Measurements from ENCODE around the gene LCK.
A peak's percentile ranks its signal among the peaks of the same experiment; 100 is the strongest.

Gene LCK

DNA sequence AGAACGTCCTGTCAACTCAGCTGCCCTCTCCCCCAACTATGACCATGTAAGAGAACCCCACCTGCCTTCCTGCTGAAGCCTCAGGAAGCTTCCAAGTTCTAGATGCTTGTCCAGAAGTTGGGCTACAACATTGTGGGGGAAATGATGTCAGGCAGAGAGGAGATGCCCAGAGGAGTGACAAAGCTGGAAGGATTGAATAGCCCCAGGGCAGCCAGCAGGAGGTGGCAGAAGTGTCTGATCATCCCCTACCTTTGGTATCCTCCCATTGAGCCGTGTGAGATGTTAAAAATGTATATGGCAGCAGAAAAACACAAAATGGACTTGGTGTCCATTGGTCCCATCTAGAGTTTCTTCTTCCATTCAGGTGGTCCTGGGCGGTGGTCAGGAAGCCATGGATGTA, 22.3 kb upstream of the LCK start:
- no peak for DNase-seq (ENCODE audit: low read depth, low spot score)
- Histone ChIP-seq H3K27me3 (ENCODE audit: insufficient read depth, insufficient read length) (no peaks in the 10 kb centered on the region), H3K4me1 (ENCODE audit: insufficient read depth, insufficient read length) (peaks cover 2% of the 10 kb centered on the region), H3K9me3 (ENCODE audit: insufficient read depth, low read length) (no peaks in the 10 kb centered on the region), H3K36me3 (ENCODE audit: insufficient read depth, insufficient read length, low read length) (peaks cover 94% of the 10 kb centered on the region), H3K9ac (ENCODE audit: insufficient read length, low read depth) (no peak overlapping the region), H3K4me3 (ENCODE audit: insufficient read length, low read depth) (no peak overlapping the region)
- TF ChIP-seq ZNF274 (IDR thresholded peaks at IDR 0.05; ENCODE audit: low read depth, low read length) = no peak
- TF ChIP-seq YY1 (IDR thresholded peaks at IDR 0.05; ENCODE audit: insufficient read depth, insufficient read length) = no peak
- TF ChIP-seq SUZ12 (IDR thresholded peaks at IDR 0.05; ENCODE audit: extremely low read depth, insufficient read depth, insufficient read length) = no peak

DNA sequence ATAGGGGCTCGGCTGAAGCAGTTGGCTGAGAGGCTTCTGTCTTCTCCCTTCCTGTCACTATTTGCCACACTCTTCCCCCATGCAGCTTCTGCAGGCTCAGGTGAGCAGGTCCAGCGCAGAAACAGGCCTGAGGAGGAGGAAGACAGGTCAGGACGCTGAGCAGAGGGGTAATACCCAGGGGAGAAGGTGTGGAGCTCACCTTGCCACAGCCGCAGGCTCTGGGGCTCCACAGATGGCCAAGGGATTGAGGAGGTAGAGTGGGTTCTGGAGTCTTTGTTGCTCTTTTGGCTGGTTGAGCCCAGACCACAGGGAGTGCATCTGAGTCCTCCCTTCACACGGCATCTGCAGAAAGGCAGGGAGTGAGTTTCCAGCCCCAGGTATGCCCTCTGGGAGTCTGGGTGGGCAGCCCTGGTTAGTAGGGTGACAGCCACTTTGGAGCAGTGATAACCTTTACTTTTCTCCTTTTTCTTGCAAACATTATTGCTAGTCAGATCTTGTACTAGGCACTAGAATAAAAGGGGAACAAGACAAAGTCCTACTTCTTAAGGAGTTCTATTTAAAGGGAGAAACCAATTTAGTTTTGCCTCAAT, 19.1 kb upstream of the LCK start:
- no peak for DNase-seq (ENCODE audit: low read depth, low spot score)
- TF ChIP-seq YY1 (IDR thresholded peaks at IDR 0.05; ENCODE audit: insufficient read depth, insufficient read length) = no peak
- Histone ChIP-seq H3K4me1 (ENCODE audit: insufficient read depth, insufficient read length) (no peaks in the 10 kb centered on the region), H3K9me3 (ENCODE audit: insufficient read depth, low read length) (no peaks in the 10 kb centered on the region), H3K27me3 (ENCODE audit: insufficient read depth, insufficient read length) (no peaks in the 10 kb centered on the region), H3K9ac (ENCODE audit: insufficient read length, low read depth) (no peak overlapping the region), H3K4me3 (ENCODE audit: insufficient read length, low read depth) (no peak overlapping the region), H3K36me3 (ENCODE audit: insufficient read depth, insufficient read length, low read length) (peaks cover 85% of the 10 kb centered on the region)

DNA sequence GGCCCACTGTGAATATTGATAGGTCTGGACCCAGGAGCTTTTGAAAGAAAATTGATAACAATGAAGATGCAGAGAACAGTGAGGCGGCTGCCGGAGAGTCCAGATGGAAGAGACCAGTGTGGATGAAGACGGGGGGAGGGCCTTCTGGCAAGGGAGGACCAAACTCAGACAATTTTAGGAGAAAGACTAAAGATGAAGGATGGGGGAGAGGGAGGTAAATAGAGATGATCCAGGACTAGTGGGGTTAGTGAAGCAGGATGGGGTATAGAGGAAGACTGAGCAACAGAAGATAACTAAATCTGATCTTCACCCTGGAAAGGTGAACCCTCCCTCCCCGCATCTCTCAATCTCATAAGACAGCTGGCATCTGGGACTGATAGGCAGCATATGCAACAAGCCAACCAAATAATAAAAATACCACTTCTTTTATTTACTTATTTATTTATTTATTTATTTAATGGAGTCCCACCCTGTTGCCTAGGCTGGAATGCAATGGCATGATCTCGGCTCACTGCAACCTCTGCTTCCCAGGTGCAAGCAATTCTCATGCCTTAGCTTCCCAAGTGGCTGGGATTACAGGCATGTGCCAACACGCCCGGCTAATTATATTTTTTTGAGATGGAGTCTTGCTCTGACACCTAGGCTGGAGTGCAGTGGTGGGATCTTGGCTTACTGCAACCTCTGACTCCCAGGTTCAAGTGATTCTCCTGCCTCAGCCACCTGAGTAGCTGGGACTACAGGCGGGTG, 18.3 kb upstream of the LCK start:
- Histone ChIP-seq H3K9me3 (ENCODE audit: insufficient read depth, low read length) (no peaks in the 10 kb centered on the region), H3K4me3 (ENCODE audit: insufficient read length, low read depth) (no peak overlapping the region), H3K36me3 (ENCODE audit: insufficient read depth, insufficient read length, low read length) (peaks cover 79% of the 10 kb centered on the region), H3K4me1 (ENCODE audit: insufficient read depth, insufficient read length) (no peaks in the 10 kb centered on the region), H3K9ac (ENCODE audit: insufficient read length, low read depth) (peak overlapping the region; percentile 29), H3K27me3 (ENCODE audit: insufficient read depth, insufficient read length) (no peaks in the 10 kb centered on the region)
- DNase-seq (ENCODE audit: low read depth, low spot score) = no peak
- no peak for TF ChIP-seq ZNF274 (IDR thresholded peaks at IDR 0.05; ENCODE audit: low read depth, low read length)
- no peak for TF ChIP-seq YY1 (IDR thresholded peaks at IDR 0.05; ENCODE audit: insufficient read depth, insufficient read length)
- TF ChIP-seq SUZ12 (IDR thresholded peaks at IDR 0.05; ENCODE audit: extremely low read depth, insufficient read depth, insufficient read length) = no peak

DNA sequence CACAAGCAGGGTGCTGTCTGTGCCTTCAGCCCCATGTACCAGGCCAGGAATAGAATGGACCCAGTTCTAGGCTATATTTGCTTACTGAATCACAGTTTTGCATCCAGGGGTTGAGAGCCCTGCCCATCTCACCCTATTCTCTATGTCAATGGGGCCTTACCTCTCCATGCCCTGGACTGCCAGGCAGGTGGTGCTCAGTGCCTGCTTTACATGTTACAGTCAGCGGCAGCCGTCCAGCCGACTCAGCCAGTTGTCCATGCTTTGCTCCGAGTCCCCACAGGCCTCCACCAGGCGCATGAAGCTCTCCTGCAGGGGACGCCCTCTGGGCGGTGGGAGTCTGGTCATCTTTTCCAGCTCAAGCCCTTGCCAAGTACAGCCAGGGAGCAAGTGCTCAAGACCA, 16.3 kb upstream of the LCK start:
- H3K9me3 ChIP-seq (ENCODE audit: insufficient read depth, low read length) = no peaks in the 10 kb centered on the region
- no peak for DNase-seq (ENCODE audit: low read depth, low spot score)
- H3K36me3 ChIP-seq (ENCODE audit: insufficient read depth, insufficient read length, low read length) = peaks cover 63% of the 10 kb centered on the region
- no peaks in the 10 kb centered on the region for H3K27me3 ChIP-seq (ENCODE audit: insufficient read depth, insufficient read length)
- TF ChIP-seq SUZ12 (IDR thresholded peaks at IDR 0.05; ENCODE audit: extremely low read depth, insufficient read depth, insufficient read length) (no peak), YY1 (IDR thresholded peaks at IDR 0.05; ENCODE audit: insufficient read depth, insufficient read length) (no peak), ZNF274 (IDR thresholded peaks at IDR 0.05; ENCODE audit: low read depth, low read length) (no peak)
- H3K9ac ChIP-seq (ENCODE audit: insufficient read length, low read depth) = no peak overlapping the region
- peaks cover 2% of the 10 kb centered on the region for H3K4me1 ChIP-seq (ENCODE audit: insufficient read depth, insufficient read length)
- no peak overlapping the region for H3K4me3 ChIP-seq (ENCODE audit: insufficient read length, low read depth)

DNA sequence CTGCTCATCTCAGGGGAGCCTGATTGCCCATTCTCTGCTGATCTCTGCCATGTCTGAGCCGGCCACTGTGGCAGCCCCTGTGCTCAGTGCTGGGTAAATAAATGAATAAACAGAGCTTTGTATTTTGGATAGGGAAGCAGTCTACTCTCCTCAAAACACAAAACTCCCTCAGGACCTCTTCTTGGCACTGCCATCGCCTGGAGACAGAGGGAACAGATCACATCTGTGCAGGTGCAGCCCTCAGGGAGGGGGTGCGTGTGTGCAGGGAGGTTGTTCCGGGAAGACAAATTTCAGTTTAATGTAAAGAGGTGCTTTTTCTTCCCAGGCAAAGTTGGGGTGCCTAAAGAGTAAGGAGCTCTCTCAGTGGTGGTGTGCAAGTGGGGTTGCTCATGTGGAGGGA, 11.7 kb upstream of the LCK start:
- TF ChIP-seq SUZ12 (IDR thresholded peaks at IDR 0.05; ENCODE audit: extremely low read depth, insufficient read depth, insufficient read length) = no peak
- TF ChIP-seq YY1 (IDR thresholded peaks at IDR 0.05; ENCODE audit: insufficient read depth, insufficient read length) = no peak
- no peak for TF ChIP-seq ZNF274 (IDR thresholded peaks at IDR 0.05; ENCODE audit: low read depth, low read length)
- no peak overlapping the region for H3K4me3 ChIP-seq (ENCODE audit: insufficient read length, low read depth)

DNA sequence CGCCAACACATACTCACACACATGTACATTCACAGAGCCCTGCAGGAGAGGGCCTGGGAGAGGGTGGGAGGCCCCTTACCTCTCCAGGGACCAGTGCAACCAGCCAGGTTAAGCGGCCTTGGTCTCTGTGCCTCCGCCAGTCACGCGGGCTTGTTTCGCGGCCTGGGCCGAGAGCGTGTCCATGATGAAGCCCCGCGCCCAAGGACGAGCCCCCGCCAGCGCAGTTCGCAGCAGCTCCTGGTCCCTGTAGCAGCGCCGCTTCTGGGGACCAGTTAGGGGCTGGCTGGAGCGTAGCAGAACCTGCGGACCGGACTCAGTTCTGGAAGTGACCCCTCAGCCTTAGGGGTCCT, 11.3 kb upstream of the LCK start:
- Histone ChIP-seq H3K9ac (ENCODE audit: insufficient read length, low read depth) (peak overlapping the region; percentile 84), H3K9me3 (ENCODE audit: insufficient read depth, low read length) (no peaks in the 10 kb centered on the region), H3K36me3 (ENCODE audit: insufficient read depth, insufficient read length, low read length) (peaks cover 14% of the 10 kb centered on the region), H3K27me3 (ENCODE audit: insufficient read depth, insufficient read length) (no peaks in the 10 kb centered on the region), H3K4me3 (ENCODE audit: insufficient read length, low read depth) (peak overlapping the region; percentile 68), H3K4me1 (ENCODE audit: insufficient read depth, insufficient read length) (peaks cover 9% of the 10 kb centered on the region)
- no peak for DNase-seq (ENCODE audit: low read depth, low spot score)
- TF ChIP-seq ZNF274 (IDR thresholded peaks at IDR 0.05; ENCODE audit: low read depth, low read length) (no peak), SUZ12 (IDR thresholded peaks at IDR 0.05; ENCODE audit: extremely low read depth, insufficient read depth, insufficient read length) (no peak), YY1 (IDR thresholded peaks at IDR 0.05; ENCODE audit: insufficient read depth, insufficient read length) (no peak)

More for the DNA sequence above, 11.7 kb upstream of the LCK start:
- DNase-seq (ENCODE audit: low read depth, low spot score) = no peak
- peak overlapping the region; percentile 84 for H3K9ac ChIP-seq (ENCODE audit: insufficient read length, low read depth)
- peaks cover 18% of the 10 kb centered on the region for H3K36me3 ChIP-seq (ENCODE audit: insufficient read depth, insufficient read length, low read length)
- no peaks in the 10 kb centered on the region for H3K9me3 ChIP-seq (ENCODE audit: insufficient read depth, low read length)
- peaks cover 9% of the 10 kb centered on the region for H3K4me1 ChIP-seq (ENCODE audit: insufficient read depth, insufficient read length)
- H3K27me3 ChIP-seq (ENCODE audit: insufficient read depth, insufficient read length) = no peaks in the 10 kb centered on the region

DNA sequence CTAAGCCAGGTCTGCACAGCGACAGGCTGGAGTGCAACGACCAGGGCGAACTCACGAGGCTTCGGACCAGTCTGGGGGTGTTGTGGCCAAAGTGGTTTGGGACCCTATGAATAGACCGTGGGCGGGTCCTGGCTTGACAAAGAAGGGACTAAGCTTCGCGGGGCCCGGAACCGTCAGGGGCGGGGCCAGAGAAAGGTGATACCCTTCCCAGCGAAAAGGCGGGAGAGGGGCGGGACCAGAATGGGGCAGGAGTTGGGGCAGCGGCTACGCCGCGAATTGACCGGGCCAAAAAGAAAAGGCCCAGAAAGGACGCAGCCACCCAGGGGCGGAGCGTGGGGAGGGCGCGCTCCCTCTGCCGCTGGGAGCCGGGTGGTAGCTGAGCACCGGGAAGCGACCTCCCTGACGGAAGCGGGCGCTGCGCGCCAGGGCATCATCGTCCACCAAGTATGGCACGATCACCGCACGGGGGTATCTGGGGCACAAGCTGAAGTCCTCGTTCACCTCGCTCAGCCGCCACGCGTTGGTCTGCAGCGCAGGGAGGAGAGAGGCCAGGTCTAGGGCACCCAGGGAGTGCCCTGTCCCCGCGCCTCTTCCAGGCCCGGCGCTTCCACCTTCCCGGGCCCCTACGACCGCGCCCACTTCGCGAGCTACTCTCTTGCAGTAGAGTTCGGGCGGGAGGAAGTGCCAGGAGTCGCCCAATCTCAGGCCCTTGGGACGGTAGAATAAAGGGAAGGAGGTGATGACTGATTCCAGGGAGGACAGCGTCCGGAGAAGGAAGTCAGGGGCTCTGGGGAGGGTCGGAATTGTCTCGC, 10.7 kb upstream of the LCK start:
- H3K36me3 ChIP-seq (ENCODE audit: insufficient read depth, insufficient read length, low read length) = peaks cover 9% of the 10 kb centered on the region
- H3K27me3 ChIP-seq (ENCODE audit: insufficient read depth, insufficient read length) = no peaks in the 10 kb centered on the region
- peaks cover 9% of the 10 kb centered on the region for H3K4me1 ChIP-seq (ENCODE audit: insufficient read depth, insufficient read length)
- H3K9me3 ChIP-seq (ENCODE audit: insufficient read depth, low read length) = no peaks in the 10 kb centered on the region
- DNase-seq (ENCODE audit: low read depth, low spot score) = no peak
- peak overlapping the region; percentile 68 for H3K4me3 ChIP-seq (ENCODE audit: insufficient read length, low read depth)
- peak overlapping the region; percentile 89 for H3K9ac ChIP-seq (ENCODE audit: insufficient read length, low read depth)
- TF ChIP-seq SUZ12 (IDR thresholded peaks at IDR 0.05; ENCODE audit: extremely low read depth, insufficient read depth, insufficient read length) (no peak), YY1 (IDR thresholded peaks at IDR 0.05; ENCODE audit: insufficient read depth, insufficient read length) (no peak), ZNF274 (IDR thresholded peaks at IDR 0.05; ENCODE audit: low read depth, low read length) (no peak)
